Fibroblast of lung (primary cell): ENCODE measurements around the gene TBC1D13. TPM values are rescaled to one million over a fixed set of nuclear protein-coding genes. Genes with fewer than 3 reads are reported as not detected.

ENCODE experiments used
- DNase-seq, 2 donors: peaks; one replicate each; pipeline versions ENCODE4 v3.0.0 to v3.0.0-alpha.2; 2010; ENCODE audit warnings: low read depth in 2 of 2
- H2AFZ ChIP-seq: 2 replicates; pipeline ENCODE4 v1.5.1; 2012; ENCODE audit warnings: low read length, control low read depth, inconsistent platforms
- H3K27ac ChIP-seq: 2 replicates; pipeline ENCODE4 v1.5.1; 2011; ENCODE audit warnings: low read length, control low read depth; ENCODE audit not compliant: insufficient read depth
- H3K27me3 ChIP-seq: 2 replicates; pipeline ENCODE4 v1.5.1; 2011; ENCODE audit warnings: mild to moderate bottlenecking, low read length; ENCODE audit not compliant: control insufficient read depth, insufficient read depth
- H3K36me3 ChIP-seq: 2 replicates; pipeline ENCODE4 v1.5.1; 2011; ENCODE audit warnings: low read length; ENCODE audit not compliant: control insufficient read depth, insufficient read depth
- H3K4me1 ChIP-seq: 2 replicates; pipeline ENCODE4 v1.5.1; 2011; ENCODE audit warnings: low read length; ENCODE audit not compliant: control insufficient read depth, insufficient read depth; ENCODE audit errors: extremely low read depth
- H3K4me2 ChIP-seq: 2 replicates; pipeline ENCODE4 v1.5.1; 2011; ENCODE audit warnings: low read length, control low read depth; ENCODE audit not compliant: insufficient read depth; ENCODE audit errors: extremely low read depth
- H3K4me3 ChIP-seq, 4 experiments: fragments of 200-600 bp in 1 of 4; sonication (generic) in 1 of 4; replicated peaks in 1 of 4; 2 replicates each; pipeline ENCODE4 v1.5.1; 2011 to 2016; ENCODE audit warnings: low read length in 4 of 4, low read depth in 3 of 4, mild to moderate bottlenecking in 3 of 4, control low read depth in 2 of 4, inconsistent platforms in 1 of 4, mixed read lengths in 1 of 4; ENCODE audit not compliant: insufficient read depth in 1 of 4; ENCODE audit errors: control extremely low read depth in 1 of 4
- H3K79me2 ChIP-seq: 2 replicates; pipeline ENCODE4 v1.5.1; 2012; ENCODE audit warnings: mild to moderate bottlenecking, low read length, inconsistent platforms; ENCODE audit not compliant: control insufficient read depth, insufficient read depth
- H3K9ac ChIP-seq: 2 replicates; pipeline ENCODE4 v1.5.1; 2011; ENCODE audit warnings: mild to moderate bottlenecking, low read length, control low read depth; ENCODE audit not compliant: insufficient read depth
- H3K9me3 ChIP-seq: 2 replicates; pipeline ENCODE4 v1.5.1; 2012; ENCODE audit warnings: low read depth, low read length; ENCODE audit not compliant: control insufficient read depth, insufficient read depth
- H4K20me1 ChIP-seq: 2 replicates; pipeline ENCODE4 v1.5.1; 2011; ENCODE audit warnings: low read length; ENCODE audit not compliant: control insufficient read depth, insufficient read depth; ENCODE audit errors: extremely low read depth
- EZH2 ChIP-seq: IDR thresholded peaks from 2 replicates; pipeline ENCODE4 v1.5.1; 2012; ENCODE audit warnings: low read length, control low read depth, mild to moderate bottlenecking; ENCODE audit errors: missing control alignments
- polyA plus RNA-seq, 2 donors: library from polyadenylated mRNA; depleted of rRNA in 1 of 2; stranded (reverse) in 1 of 2; unstranded in 1 of 2; fragments of >200 nt; gene quantifications; 2 replicates each; pipeline ENCODE4 v1.2.1, GENCODE V29; 2011 to 2012; ENCODE audit warnings: missing spikeins in 1 of 2
- total RNA-seq: library from RNA; depleted of rRNA; stranded (reverse); fragments of >200 nt; gene quantifications from 2 replicates; pipeline ENCODE4 v1.2.1, GENCODE V29; 2014
- TF ChIP-seq, protein P1 (sequence below), 2 donors: IDR thresholded peaks in 1 of 2; conservative IDR thresholded peaks in 1 of 2; 1 replicate in 1 of 2; 2 replicates in 1 of 2; pipeline ENCODE4 v1.5.1; 2011 to 2012; ENCODE audit warnings: low read length in 2 of 2, control low read depth in 1 of 2, inconsistent platforms in 1 of 2, low read depth in 1 of 2, mild to moderate bottlenecking in 1 of 2

TBC1D13 gene
- total and polyA plus RNA-seq, 2 donors (not counting 1 experiment from before 2014, with no cell fraction given), result 9.2 to 20.6 TPM

DNA sequence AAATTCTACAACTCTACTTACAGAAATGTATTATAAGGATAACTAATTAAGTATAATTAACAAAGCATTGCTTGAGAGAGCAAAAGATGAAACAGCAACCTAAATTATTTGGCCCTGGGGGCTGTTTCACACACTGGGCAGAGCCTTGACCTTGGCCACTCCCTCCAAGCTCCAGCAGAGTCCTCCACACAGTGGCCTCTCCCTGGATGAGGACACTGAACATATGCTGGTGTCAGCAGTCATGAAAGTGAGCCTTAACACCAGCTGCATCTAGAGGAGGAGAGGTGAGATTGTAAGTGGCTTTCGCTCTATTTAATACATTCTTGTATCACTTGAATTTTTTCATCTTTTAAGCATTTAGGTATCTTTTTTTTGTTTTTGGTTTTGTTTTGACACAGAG, 39.8 kb upstream of the TBC1D13 start:
- no peaks in the 10 kb centered on the region for H4K20me1 ChIP-seq
- TF ChIP-seq, protein P1, sequence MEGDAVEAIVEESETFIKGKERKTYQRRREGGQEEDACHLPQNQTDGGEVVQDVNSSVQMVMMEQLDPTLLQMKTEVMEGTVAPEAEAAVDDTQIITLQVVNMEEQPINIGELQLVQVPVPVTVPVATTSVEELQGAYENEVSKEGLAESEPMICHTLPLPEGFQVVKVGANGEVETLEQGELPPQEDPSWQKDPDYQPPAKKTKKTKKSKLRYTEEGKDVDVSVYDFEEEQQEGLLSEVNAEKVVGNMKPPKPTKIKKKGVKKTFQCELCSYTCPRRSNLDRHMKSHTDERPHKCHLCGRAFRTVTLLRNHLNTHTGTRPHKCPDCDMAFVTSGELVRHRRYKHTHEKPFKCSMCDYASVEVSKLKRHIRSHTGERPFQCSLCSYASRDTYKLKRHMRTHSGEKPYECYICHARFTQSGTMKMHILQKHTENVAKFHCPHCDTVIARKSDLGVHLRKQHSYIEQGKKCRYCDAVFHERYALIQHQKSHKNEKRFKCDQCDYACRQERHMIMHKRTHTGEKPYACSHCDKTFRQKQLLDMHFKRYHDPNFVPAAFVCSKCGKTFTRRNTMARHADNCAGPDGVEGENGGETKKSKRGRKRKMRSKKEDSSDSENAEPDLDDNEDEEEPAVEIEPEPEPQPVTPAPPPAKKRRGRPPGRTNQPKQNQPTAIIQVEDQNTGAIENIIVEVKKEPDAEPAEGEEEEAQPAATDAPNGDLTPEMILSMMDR (conservative IDR thresholded peaks at IDR 0.05 in 1 of 2, IDR thresholded peaks at IDR 0.05 in 1 of 2; ENCODE audit: low read depth in 1 of 2, low read length in 2 of 2), result no peak
- no peak for TF ChIP-seq EZH2
- no peak overlapping the region for H3K27ac ChIP-seq
- no peak overlapping the region for H2AFZ ChIP-seq
- no peaks in the 10 kb centered on the region for H3K27me3 ChIP-seq
- H3K79me2 ChIP-seq, result no peaks in the 10 kb centered on the region
- no peaks in the 10 kb centered on the region for H3K9me3 ChIP-seq
- H3K36me3 ChIP-seq, result peaks cover 1% of the 10 kb centered on the region
- no peak overlapping the region for H3K9ac ChIP-seq
- H3K4me3 ChIP-seq, result no peak overlapping the region
- no peak for DNase-seq
- no peaks in the 10 kb centered on the region for H3K4me1 ChIP-seq
- no peak overlapping the region for H3K4me2 ChIP-seq

- Histone ChIP-seq H3K9me3 (no peaks in the 10 kb centered on the region), H3K36me3 (peaks cover 8% of the 10 kb centered on the region), H3K27me3 (no peaks in the 10 kb centered on the region), H3K9ac (no peak overlapping the region), H3K27ac (no peak overlapping the region), H3K4me2 (no peak overlapping the region), H3K79me2 (no peaks in the 10 kb centered on the region), H2AFZ (no peak overlapping the region), H4K20me1 (no peaks in the 10 kb centered on the region), H3K4me3 (no peak overlapping the region), H3K4me1 (no peaks in the 10 kb centered on the region)
- no peak for TF ChIP-seq EZH2
- TF ChIP-seq, protein P1 (conservative IDR thresholded peaks at IDR 0.05 in 1 of 2, IDR thresholded peaks at IDR 0.05 in 1 of 2; ENCODE audit: low read depth in 1 of 2, low read length in 2 of 2), result no peak
- DNase-seq, result no peak
These were observed 36.0 kb upstream of the TBC1D13 start for GRCh38 chr9:128750926-128751595.

GRCh38 chr9:128753627-128754026, 33.4 kb upstream of the TBC1D13 start:
- DNase-seq, result no peak
- Histone ChIP-seq H3K4me3 (no peak overlapping the region), H3K9me3 (no peaks in the 10 kb centered on the region), H3K4me2 (no peak overlapping the region), H3K9ac (no peak overlapping the region), H2AFZ (no peak overlapping the region), H3K27ac (no peak overlapping the region), H4K20me1 (no peaks in the 10 kb centered on the region), H3K79me2 (no peaks in the 10 kb centered on the region), H3K27me3 (no peaks in the 10 kb centered on the region), H3K4me1 (no peaks in the 10 kb centered on the region), H3K36me3 (peaks cover 8% of the 10 kb centered on the region)
- TF ChIP-seq, protein P1 (conservative IDR thresholded peaks at IDR 0.05 in 1 of 2, IDR thresholded peaks at IDR 0.05 in 1 of 2; ENCODE audit: low read depth in 1 of 2, low read length in 2 of 2), result no peak
- TF ChIP-seq EZH2, result no peak
